ENCODE results near the gene PANX2.

- no peak for TF ChIP-seq CTCF (conservative IDR thresholded peaks at IDR 0.05)
- TF ChIP-seq ZFX (IDR thresholded peaks at IDR 0.05), result no peak
Observed at GRCh38 chr22:50220603-50221409, 50.3 kb downstream of the PANX2 start.

Data from C4-2B (cell line).